Psoas muscle (tissue), 8 donors: ENCODE data around the gene COX19. TPM values are rescaled to one million over a fixed set of nuclear protein-coding genes. Genes with fewer than 3 reads are reported as not detected.

Experiments
- ATAC-seq, 4 donors: fragments of 200-7000 bp; cut with Tn5 transposase; one replicate each; pipeline ENCODE4 v1.9.1; 2020; ENCODE audit warnings: moderate library complexity in 3 of 4, mild to moderate bottlenecking in 2 of 4
- DNase-seq, 2 donors: peaks; one replicate each; pipeline ENCODE4 v3.0.0-alpha.2; 2020
- H3K27ac ChIP-seq: fragments of 200-600 bp; one replicate; pipeline ENCODE4 v1.8.0; 2022
- H3K27me3 ChIP-seq, 3 donors: fragments of 200-600 bp in 1 of 3; one replicate each; pipeline versions ENCODE4 v1.6.1 to v1.8.0; 2013 to 2022; ENCODE audit warnings: low read length in 2 of 3, mild to moderate bottlenecking in 2 of 3, moderate library complexity in 1 of 3; ENCODE audit not compliant: insufficient read depth in 3 of 3
- H3K36me3 ChIP-seq, 2 donors: fragments of 200-600 bp in 1 of 2; one replicate each; pipeline versions ENCODE4 v1.6.1 to v1.8.0; 2013 to 2022; ENCODE audit warnings: low read depth in 1 of 2, mild to moderate bottlenecking in 1 of 2, moderate library complexity in 1 of 2; ENCODE audit not compliant: insufficient read depth in 1 of 2
- H3K4me1 ChIP-seq: fragments of 200-600 bp; one replicate; pipeline ENCODE4 v1.8.0; 2022
- H3K4me3 ChIP-seq: fragments of 200-600 bp; one replicate; pipeline ENCODE4 v1.8.0; 2022; ENCODE audit warnings: mild to moderate bottlenecking
- H3K9me3 ChIP-seq: fragments of 200-600 bp; one replicate; pipeline ENCODE4 v1.8.0; 2022
- WGBS, 3 donors: extraction: QIAGEN DNeasy Blood & Tissue Kit; methylation state at CpG; one replicate each; pipeline versions ENCODE4 v1.1.6 to v1.1.7; 2013; 5-methylcytosine and 5-hydroxymethylcytosine counted together
- intact Hi-C, 2 donors: fragments of 100-400 bp; cut with DNase I; formaldehyde crosslinking; loops; one replicate each; pipeline versions ENCODE4 v1.11.0 to v1.14.2; 2022
- polyA plus RNA-seq, 3 donors: library from polyadenylated mRNA; stranded (reverse); fragments of 200-250 nt; gene quantifications; one replicate each; pipeline ENCODE4 v1.2.3, GENCODE V29; 2013
- total RNA-seq, 4 donors: library from RNA; stranded (reverse); fragmentation: NEBNext Ultra II Directional in 2 of 4; extraction: Animal tissue kit (Norgen Biotek cat#: 25700) in 2 of 4; gene quantifications; one replicate each; pipeline versions ENCODE4 v1.2.1 to v1.2.4, GENCODE V29; 2021 to 2023
- TF ChIP-seq, protein P1 (sequence below): fragments of 200-600 bp; IDR thresholded peaks from one replicate; pipeline ENCODE4 v1.8.0; 2022; ENCODE audit warnings: antibody characterized with exemption
- donor health status: healthy with polysubstance abuse.
- donor health status: DM: no; HTN: no; CAD: no; lungs with moderate emphysema.
- donor health status: Bipolar disorder and iron deficiency.
- donor health status: healthy.
- donor health status: DM: yes; HTN: yes; CAD: no.
- donor health status: DM: no; HTN: no; CAD: no.
- donor health status: DM: no; HTN: no; CAD: no.
- donor health status: DM: yes; HTN: yes; CAD: no.

Gene COX19
- total and polyA plus RNA-seq, 7 donors, result 4.5 to 12.2 (median 7.5) TPM

DNA sequence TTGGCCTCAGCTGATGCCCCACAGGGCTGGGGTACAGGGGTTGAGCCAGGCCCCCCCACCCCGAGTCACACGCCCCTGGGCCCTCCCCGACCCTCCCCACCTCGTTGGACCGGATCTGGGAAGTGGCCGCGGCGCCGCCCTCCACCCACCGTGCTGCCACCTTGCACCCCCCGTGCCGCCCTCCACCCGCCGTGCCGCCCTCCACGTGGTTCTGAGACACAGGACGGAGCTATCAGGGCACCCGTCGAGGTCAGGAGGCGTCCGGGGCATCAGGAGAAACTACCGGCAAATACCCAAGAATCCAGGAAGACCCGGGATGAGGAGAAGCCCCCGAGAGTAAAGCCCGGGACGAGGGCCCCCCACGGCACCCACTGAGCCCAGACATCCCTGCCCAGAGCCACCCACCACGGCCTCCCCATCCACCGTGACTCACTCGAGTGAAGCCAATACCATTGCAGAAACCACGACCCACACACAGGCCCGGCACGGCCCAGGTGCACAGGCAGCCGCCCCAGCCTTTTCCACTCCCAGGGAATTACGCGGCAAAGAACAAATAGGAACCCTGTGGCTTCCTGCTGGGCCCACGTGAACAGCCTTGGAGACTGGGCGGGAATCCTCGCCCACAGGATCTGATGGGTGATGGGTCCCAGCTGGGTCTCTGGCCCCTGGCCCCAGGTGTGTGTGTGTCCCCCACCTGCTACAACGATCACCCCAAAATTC lies 54.8 kb downstream of the COX19 start:
- Histone ChIP-seq H3K9me3 (no peaks in the 10 kb centered on the region), H3K4me3 (no peak overlapping the region), H3K27me3 (peaks cover 0 to 14% (median 2%) of the 10 kb centered on the region in 3 donors), H3K36me3 (no peaks in the 10 kb centered on the region), H3K4me1 (no peaks in the 10 kb centered on the region), H3K27ac (no peak overlapping the region)
- TF ChIP-seq, protein P1, sequence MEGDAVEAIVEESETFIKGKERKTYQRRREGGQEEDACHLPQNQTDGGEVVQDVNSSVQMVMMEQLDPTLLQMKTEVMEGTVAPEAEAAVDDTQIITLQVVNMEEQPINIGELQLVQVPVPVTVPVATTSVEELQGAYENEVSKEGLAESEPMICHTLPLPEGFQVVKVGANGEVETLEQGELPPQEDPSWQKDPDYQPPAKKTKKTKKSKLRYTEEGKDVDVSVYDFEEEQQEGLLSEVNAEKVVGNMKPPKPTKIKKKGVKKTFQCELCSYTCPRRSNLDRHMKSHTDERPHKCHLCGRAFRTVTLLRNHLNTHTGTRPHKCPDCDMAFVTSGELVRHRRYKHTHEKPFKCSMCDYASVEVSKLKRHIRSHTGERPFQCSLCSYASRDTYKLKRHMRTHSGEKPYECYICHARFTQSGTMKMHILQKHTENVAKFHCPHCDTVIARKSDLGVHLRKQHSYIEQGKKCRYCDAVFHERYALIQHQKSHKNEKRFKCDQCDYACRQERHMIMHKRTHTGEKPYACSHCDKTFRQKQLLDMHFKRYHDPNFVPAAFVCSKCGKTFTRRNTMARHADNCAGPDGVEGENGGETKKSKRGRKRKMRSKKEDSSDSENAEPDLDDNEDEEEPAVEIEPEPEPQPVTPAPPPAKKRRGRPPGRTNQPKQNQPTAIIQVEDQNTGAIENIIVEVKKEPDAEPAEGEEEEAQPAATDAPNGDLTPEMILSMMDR, result no peak
- DNase-seq (peak in 1 of 2 donors; percentile 36), ATAC-seq (no peak)
- 73 to 82% (median 73%) methylated on average over 38 to 40 of the region's 40 CpGs for WGBS, 3 donors
- intact Hi-C loops, result no loop called here

DNA sequence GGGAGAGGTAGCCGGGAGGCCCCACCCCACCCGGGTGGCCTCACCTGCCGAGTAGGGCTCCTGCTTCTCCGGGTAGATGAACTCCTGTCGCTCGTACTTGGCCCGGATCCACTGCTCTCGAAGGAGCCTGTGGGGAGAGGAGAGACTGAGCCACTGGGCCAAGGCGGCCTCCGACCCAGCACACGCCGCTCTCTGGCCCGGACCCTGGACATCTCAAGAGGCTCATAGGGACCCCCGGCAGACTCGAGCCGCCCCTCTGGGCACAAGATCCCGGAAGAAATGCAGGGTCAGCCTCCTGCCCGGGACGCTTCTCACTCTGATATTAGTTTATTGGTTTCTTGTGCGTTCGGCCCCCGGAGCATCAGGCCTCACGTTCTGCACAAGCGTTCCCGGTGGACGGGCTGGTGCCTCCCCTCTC lies 55.4 kb downstream of the COX19 start:
- Histone ChIP-seq H3K27ac (no peak overlapping the region), H3K4me3 (no peak overlapping the region), H3K4me1 (no peaks in the 10 kb centered on the region), H3K36me3 (no peaks in the 10 kb centered on the region), H3K9me3 (no peaks in the 10 kb centered on the region), H3K27me3 (peaks cover 0 to 14% (median 2%) of the 10 kb centered on the region in 3 donors)
- TF ChIP-seq, protein P1, result no peak
- ATAC-seq (no peak), DNase-seq (peak in 1 of 2 donors; percentile 39)
- intact Hi-C loops, result no loop called here
- 62 to 74% (median 63%) methylated on average over 19 to 26 of the region's 26 CpGs for WGBS, 3 donors

DNA sequence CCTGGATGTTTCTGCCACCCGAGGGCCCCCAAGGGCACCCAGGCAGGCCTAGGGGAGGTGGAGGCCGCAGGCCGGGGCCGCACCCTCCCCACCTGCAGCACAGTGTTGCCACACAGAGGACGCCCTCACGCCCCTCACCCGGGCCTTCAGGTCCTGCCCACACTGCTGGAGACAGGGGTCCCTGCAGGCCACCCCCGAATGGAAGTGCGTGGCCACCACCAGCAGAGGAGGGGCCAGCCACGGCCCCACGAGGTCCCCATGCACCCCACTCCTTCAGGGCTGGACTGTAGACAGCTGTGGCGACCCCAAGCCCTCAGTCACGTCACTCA lies 56.3 kb downstream of the COX19 start:
- DNase-seq (peak in 1 of 2 donors; percentile 41), ATAC-seq (no peak)
- Histone ChIP-seq H3K27me3 (peaks cover 0 to 14% (median 2%) of the 10 kb centered on the region in 3 donors), H3K36me3 (no peaks in the 10 kb centered on the region), H3K27ac (no peak overlapping the region), H3K9me3 (no peaks in the 10 kb centered on the region), H3K4me1 (no peaks in the 10 kb centered on the region), H3K4me3 (no peak overlapping the region)
- 79 to 84% (median 79%) methylated on average over 13 of the region's 13 CpGs for WGBS, 3 donors
- TF ChIP-seq, protein P1, result no peak
- intact Hi-C loops, result no loop called here

DNA sequence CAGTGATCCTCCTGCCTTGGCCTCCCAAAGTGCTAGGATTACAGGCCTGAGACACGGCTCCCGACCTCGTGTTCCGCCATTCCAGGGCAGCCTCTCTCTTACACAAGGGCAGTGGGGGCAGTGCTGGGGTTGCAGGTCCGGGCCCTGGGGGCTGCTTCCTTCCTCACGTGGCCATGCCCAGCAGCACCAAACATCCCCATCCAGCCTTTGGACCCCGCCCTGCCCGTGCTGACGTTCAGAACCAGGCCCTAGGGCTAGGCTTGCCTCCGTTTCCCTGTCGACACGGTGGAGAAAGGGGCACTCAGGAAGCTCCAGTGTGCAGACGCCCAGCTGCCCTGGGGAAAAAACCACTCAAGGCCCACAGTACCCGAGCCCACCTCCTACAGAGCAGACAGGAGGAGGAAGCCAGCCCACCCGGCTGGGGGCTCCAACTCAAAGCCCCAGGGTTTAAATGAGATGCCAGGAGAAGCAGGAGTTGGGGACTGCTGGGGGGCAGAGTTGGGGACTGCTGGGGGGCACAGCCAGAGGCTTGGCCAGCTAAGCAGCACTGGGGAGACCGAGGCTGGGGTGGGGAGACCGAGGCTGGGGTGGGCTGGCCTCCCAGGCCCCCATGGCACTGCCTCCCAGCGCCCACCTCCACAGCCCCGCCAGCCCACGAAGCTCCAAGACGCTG lies 56.8 kb downstream of the COX19 start:
- no peak overlapping the region for H3K27ac ChIP-seq
- peak; percentile 5 to 25 for DNase-seq
- H3K36me3 ChIP-seq, result no peaks in the 10 kb centered on the region
- H3K27me3 ChIP-seq, result peaks cover 0 to 13% (median 2%) of the 10 kb centered on the region in 3 donors
- H3K4me3 ChIP-seq, result no peak overlapping the region
- no peak for ATAC-seq
- intact Hi-C loops, result no loop called here
- TF ChIP-seq, protein P1, result no peak
- WGBS, 3 donors, result 74 to 83% (median 75%) methylated on average over 19 to 21 of the region's 21 CpGs
- no peaks in the 10 kb centered on the region for H3K4me1 ChIP-seq
- H3K9me3 ChIP-seq, result no peaks in the 10 kb centered on the region
